NCI-H2081 treated with DMSO at 0.1 percent for 48 hours (cell line): ENCODE results near the gene NUDT1.

Experiments
- DNase-seq: peaks from one replicate; lab custom pipeline; 2025; lab: John Stamatoyannopoulos, UW

The NUDT1 gene

DNA sequence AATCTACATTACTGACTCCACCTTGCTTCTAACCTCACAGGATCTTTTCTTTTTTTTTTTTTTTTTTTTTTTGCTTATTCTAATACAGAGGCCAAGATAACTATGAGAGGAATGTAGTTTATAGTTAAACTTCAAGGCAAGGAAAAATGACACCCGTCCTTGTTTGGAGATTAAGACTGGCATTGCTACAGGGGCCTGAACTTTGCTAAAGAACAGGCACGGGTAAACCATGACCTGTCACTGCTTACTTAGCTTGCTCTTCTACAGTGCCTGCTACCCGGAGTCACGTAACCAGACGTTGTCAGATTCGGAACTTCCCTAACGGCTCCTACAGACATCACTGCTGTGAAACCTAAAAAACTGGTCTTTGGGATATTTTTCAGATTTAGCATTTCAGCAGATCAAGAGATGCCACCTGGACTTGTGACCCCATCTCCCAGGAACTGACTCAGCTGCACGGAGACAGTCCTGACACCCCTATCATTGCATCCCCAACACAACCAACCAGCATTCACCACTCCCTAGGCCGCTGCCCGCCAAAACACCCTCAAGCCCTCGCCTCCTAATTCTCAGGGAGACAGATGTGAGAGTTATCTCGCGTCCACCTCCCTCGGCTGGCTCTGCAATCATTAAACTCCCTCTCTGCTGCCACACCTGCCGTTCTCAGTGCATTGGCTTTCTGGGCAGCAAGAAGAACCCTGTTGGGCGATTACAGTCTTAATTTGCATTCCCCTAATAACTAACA lies 36.8 kb upstream of the NUDT1 start:
- no peak for DNase-seq

- DNase-seq: no peak
Observed at GRCh38 chr7:2208712-2209111, 33.3 kb upstream of the NUDT1 start.

DNA sequence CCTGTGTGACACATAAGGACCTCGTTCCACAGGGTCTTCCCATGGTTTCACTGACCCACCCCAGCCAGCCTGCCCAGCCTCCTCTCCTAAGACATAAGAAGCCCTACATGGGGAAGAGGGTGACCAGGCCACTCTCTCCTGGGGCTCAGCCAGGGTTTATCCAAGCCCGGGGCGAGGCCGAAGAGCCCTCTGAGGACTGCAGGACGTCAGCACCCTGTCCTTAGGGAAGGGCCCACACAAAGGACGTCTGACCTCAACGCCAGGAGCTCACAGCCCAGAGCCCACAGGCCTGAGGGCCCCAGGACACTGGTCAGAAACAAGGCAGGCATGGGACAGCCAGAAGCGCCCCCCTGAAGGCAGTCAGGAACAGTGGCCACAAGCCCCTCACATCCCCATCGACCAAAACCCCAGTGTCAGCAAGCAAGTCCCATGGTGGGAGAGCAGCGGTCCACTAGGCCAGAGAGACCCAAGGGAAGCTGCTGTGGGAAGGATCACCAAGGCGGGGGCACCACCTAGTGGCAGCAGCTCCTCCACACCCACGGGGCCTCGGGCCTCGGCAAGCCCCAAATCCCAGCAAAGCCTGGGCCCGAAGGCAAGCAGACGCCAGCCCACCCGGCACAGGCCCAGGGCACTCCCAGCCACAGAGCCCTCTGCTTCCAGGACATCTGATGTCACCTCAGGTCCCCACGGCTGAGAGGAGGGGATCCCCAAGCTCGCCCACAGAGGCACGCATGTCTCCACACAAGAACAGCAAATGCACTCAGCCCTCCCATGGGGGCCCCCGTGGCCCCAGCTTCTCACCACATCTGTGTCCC lies 32.7 kb upstream of the NUDT1 start:
- DNase-seq: no peak

DNA sequence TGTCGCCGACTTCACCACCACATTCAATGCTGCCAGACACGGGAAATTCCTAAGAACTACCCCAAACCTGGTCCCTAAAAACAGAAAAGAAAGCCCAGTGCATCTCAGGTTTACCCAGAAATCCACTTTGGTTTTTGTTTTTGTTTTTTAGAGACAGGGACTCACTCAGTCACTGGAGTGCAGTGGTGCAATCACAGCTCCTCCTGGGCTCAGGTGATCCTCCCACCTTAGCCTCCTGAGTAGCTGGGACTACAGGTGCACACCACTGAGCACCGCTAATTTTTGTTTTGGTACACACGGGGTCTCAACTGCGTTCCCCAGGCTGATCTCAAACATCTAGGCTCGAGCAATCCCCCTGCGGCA lies 32.1 kb upstream of the NUDT1 start:
- DNase-seq: no peak

DNA sequence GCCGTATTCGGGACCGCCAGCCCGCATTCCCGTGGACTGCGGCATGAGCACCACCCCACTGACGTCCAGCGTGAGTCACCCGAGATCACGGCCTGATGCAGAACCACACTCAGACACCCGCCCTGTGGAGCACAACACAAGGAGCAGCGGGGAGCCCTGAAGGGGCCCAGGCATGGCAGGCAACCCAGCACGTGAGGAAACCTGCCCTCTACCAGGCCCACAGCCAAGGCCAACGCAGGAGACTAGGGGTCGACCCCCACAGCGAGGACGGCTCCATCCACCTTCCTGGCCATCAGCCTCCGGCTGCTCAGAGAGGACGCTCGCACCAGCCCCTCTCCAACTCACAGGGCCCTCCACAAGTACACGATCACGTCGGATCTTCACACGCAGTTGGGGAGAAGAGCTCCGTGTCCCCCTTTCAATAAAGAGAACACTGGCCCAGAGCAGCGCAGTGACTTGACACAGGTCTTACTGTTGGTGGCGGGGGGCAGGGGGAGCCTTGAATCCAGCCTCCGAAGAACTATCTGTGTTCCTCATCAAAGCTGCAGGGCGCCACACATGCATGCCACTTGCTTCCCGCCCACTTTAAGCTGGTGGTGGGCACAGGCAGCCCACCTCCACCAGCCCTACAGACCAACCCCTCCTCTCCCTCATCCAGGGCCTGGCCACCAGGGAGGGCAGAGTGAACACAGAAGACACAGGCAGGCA lies 31.3 kb upstream of the NUDT1 start:
- no peak for DNase-seq

GRCh38 chr7:2211259-2211880 lies 30.7 kb upstream of the NUDT1 start:
- no peak for DNase-seq

- no peak for DNase-seq
Observed at GRCh38 chr7:2211926-2212325, 30.1 kb upstream of the NUDT1 start.

DNA sequence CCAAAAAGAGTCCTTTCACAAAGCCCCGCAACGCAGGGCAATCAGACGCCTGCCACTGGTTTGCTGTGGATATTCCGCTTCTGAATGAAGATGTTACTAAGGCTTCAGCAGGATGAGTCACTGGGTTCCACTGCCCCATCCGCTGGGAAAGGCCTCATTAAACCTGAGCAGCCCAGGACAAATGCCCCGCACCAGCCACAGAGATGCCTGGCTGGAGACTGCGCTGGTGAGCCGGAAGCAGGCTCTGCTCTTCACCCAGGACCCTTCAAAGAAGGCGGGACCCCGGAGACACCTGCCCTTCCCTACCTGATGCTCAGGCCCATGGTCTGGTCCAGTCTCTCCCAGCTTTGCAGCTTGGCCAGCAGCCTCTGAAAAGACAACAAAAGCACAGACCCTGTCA lies 29.1 kb upstream of the NUDT1 start:
- DNase-seq: no peak

DNA sequence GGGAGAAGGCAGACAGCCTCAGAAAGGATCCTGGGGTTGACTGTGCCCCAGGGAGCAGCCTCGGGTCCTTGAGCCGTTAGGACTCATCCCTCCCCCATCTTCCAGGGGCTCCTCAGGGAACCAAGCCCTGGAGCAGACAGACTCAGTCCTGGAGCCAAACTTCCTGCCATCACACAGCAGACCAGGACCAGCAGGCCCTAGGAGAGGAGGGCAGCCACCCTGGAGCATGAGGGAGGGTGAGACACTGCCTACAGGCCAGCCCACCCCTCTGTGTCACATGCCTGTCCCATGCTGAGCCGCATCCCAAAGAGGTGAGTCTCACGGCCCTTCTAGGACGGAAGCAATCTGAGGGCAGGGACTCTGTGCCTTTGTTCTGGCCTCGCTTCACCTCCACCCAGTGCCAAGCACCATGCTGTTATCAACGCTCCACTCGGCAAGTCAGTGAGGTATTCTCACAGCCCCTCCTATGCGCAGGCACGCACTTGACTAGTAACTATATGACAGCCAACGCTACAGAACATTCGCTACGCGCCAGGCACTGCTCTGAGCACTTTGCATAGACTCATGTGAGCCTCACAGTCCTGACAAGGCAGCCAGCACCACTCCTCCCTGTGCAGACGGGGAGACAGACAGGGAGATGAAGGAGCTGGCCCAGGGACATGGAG lies 28.3 kb upstream of the NUDT1 start:
- no peak for DNase-seq

GRCh38 chr7:2214636-2215035 lies 27.4 kb upstream of the NUDT1 start:
- no peak for DNase-seq

- no peak for DNase-seq
Observed at GRCh38 chr7:2215851-2216250, 26.2 kb upstream of the NUDT1 start.

DNA sequence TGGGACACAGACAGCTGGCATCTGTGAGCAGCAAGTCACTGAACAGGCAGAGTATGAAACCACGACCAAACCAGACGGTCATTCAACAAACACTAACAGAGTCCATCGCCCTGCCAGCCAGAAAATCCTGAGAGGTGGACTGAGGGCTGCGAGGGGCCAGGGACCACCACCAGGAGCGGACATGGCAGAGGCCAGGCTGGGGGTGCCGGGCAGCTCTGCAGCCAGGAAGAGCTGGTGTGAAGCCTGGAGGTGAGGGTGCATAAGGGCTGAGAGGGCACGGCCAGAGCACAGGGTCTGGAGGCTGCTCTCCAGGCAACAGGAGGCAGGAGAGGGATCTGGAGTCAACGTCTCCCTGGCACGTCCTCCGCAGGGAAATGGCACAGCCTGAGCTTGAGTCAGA lies 24.8 kb upstream of the NUDT1 start:
- no peak for DNase-seq

GRCh38 chr7:2217716-2218443 lies 24.1 kb upstream of the NUDT1 start:
- no peak for DNase-seq

DNA sequence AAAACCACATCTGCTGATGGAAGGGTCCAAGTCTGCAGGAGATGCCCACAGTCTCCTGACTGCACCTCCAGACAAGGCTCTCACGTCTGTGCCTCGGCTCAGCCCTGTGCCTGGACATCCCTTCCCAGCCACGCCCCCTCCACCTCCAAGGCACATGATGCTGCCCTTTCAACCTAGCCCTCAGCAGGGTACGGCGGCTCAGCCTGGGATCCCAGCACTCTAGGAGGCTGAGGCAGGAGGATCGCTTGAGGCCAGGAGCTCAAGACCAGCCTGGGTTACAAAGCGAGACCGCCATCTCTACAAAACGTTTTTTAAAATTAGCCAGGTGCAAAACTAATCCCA lies 23.6 kb upstream of the NUDT1 start:
- DNase-seq: no peak

GRCh38 chr7:2219136-2219535 lies 22.9 kb upstream of the NUDT1 start:
- no peak for DNase-seq

- DNase-seq: no peak
Observed at GRCh38 chr7:2219606-2220005, 22.4 kb upstream of the NUDT1 start.

GRCh38 chr7:2220030-2220429 lies 22.0 kb upstream of the NUDT1 start:
- no peak for DNase-seq

- no peak for DNase-seq
Observed at GRCh38 chr7:2220506-2220905, 21.5 kb upstream of the NUDT1 start.

GRCh38 chr7:2220954-2221353 lies 21.1 kb upstream of the NUDT1 start:
- no peak for DNase-seq

- DNase-seq: no peak
Observed at GRCh38 chr7:2222516-2222915, 19.5 kb upstream of the NUDT1 start.

- no peak for DNase-seq
Observed at GRCh38 chr7:2223321-2223720, 18.7 kb upstream of the NUDT1 start.
